Femur (tissue), 1 donor: Measurements from ENCODE around the gene RAB15.

Experiments
- DNase-seq: peaks from one replicate; pipeline ENCODE4 v3.0.0-alpha.2; 2017

RAB15 gene

GRCh38 chr14:64954491-64955240, 17.5 kb downstream of the RAB15 start:
- DNase-seq = no peak

- DNase-seq = no peak
Observed at GRCh38 chr14:64953661-64954060, 18.5 kb downstream of the RAB15 start.

GRCh38 chr14:64953310-64953654, 18.9 kb downstream of the RAB15 start:
- DNase-seq = no peak

- no peak for DNase-seq
Observed at GRCh38 chr14:64952598-64953309, 19.4 kb downstream of the RAB15 start.

- no peak for DNase-seq
Observed at GRCh38 chr14:64951724-64952123, 20.4 kb downstream of the RAB15 start.

GRCh38 chr14:64951291-64951690, 20.8 kb downstream of the RAB15 start:
- DNase-seq = no peak

GRCh38 chr14:64950889-64951288, 21.2 kb downstream of the RAB15 start:
- no peak for DNase-seq

GRCh38 chr14:64948612-64949210, 23.4 kb downstream of the RAB15 start:
- no peak for DNase-seq

GRCh38 chr14:64947710-64948611, 24.2 kb downstream of the RAB15 start:
- DNase-seq = no peak

GRCh38 chr14:64946310-64947045, 25.7 kb downstream of the RAB15 start:
- DNase-seq = no peak

- DNase-seq = no peak
Observed at GRCh38 chr14:64945431-64946178, 26.5 kb downstream of the RAB15 start.

GRCh38 chr14:64944861-64945260, 27.3 kb downstream of the RAB15 start:
- DNase-seq = no peak

GRCh38 chr14:64944041-64944440, 28.1 kb downstream of the RAB15 start:
- no peak for DNase-seq

GRCh38 chr14:64943556-64943955, 28.6 kb downstream of the RAB15 start:
- DNase-seq = no peak

GRCh38 chr14:64942531-64943111, 29.5 kb downstream of the RAB15 start, which contains the start of gene GPX2:
Gene GPX2, minus strand, starts transcription at chr14:64942745. Its CDS starts 19 bp downstream, at chr14:64942726.
- no peak for DNase-seq

- DNase-seq = no peak
Observed at GRCh38 chr14:64940336-64940910, 31.7 kb downstream of the RAB15 start.

- no peak for DNase-seq
Observed at GRCh38 chr14:64939817-64940190, 32.3 kb downstream of the RAB15 start.

- DNase-seq = no peak
Observed at GRCh38 chr14:64938972-64939816, 32.9 kb downstream of the RAB15 start.

- DNase-seq = no peak
Observed at GRCh38 chr14:64937821-64938193, 34.3 kb downstream of the RAB15 start.
